ENCODE data around the gene CRISPLD2.

The CRISPLD2 gene

GRCh38 chr16:84893849-84894599 is 74.2 kb downstream of the CRISPLD2 start:
- no peak for TF ChIP-seq GATA3 (IDR thresholded peaks at IDR 0.05; ENCODE audit: low read depth, low read length)
- TF ChIP-seq GATA2 (IDR thresholded peaks at IDR 0.05; ENCODE audit: low read depth, low read length) = no peak

DNA sequence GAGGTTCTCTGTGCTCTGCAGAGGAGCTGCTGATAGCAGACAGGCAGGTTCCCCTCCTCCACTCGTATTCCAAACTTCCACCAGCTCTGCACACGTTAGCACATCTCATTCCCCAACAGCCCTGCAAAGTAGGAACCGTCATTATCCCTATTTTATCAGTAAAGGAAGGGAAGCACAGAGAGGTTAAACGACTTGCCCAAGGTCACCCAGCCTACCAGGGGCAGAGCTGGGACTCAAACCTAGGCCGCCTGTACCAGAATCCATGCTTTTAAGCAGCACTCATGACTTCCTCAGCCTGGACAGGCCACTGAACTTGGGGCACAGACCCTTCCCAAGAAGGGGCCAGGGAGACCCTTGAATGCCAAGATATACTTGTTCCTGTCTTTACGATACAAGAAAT is 75.2 kb downstream of the CRISPLD2 start:
- TF ChIP-seq GATA2 (IDR thresholded peaks at IDR 0.05; ENCODE audit: low read depth, low read length) (no peak), GATA3 (IDR thresholded peaks at IDR 0.05; ENCODE audit: low read depth, low read length) (no peak)

GRCh38 chr16:84896847-84897246 is 77.1 kb downstream of the CRISPLD2 start:
- TF ChIP-seq GATA2 (IDR thresholded peaks at IDR 0.05; ENCODE audit: low read depth, low read length) = no peak
- no peak for TF ChIP-seq GATA3 (IDR thresholded peaks at IDR 0.05; ENCODE audit: low read depth, low read length)

DNA sequence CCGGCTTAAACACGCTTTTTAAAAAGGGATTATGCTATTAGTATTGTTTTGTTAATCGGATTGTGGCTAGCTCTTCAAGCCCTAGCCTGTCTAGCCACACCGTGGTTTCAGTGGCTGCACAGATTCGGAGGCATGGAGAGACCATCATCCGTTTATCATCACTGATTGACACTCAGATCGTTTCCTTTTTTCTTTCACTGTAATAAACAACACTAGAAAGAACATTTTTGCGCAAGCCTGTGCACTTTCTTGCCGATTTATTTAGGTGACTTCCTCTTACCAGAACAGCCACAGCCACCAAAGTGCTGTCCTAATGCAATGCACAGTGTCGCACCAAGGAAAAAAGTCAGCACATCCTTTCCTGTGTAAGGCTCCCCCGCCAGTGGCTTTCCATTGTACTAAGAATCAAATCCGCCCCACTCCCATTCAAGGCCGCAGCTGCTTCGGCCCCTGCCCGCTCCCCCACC is 78.2 kb downstream of the CRISPLD2 start:
- TF ChIP-seq GATA3 (IDR thresholded peaks at IDR 0.05; ENCODE audit: low read depth, low read length) (no peak), GATA2 (IDR thresholded peaks at IDR 0.05; ENCODE audit: low read depth, low read length) (no peak)

DNA sequence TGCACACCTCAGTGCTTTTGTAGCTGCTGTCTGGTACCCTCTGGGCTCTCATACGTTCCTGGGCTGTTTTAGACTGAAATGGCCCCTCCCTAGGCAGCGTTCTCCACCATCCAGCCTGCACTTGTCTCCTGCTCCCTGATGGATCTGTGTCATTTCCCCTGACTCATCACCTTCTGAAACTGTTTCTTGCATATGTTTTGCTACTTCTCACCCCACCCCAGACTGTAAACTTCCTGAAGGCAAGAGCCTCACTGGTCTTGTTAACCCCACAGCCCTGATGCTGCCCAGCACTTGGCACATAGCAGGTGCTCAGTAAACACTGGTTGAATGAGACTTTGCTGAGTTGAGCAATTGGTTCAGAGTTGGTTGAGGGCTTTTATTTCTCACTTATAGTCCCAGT is 78.7 kb downstream of the CRISPLD2 start:
- no peak for TF ChIP-seq GATA2 (IDR thresholded peaks at IDR 0.05; ENCODE audit: low read depth, low read length)
- TF ChIP-seq GATA3 (IDR thresholded peaks at IDR 0.05; ENCODE audit: low read depth, low read length) = no peak

GRCh38 chr16:84899414-84899813 is 79.6 kb downstream of the CRISPLD2 start:
- TF ChIP-seq GATA3 (IDR thresholded peaks at IDR 0.05; ENCODE audit: low read depth, low read length) (no peak), GATA2 (IDR thresholded peaks at IDR 0.05; ENCODE audit: low read depth, low read length) (no peak)

DNA sequence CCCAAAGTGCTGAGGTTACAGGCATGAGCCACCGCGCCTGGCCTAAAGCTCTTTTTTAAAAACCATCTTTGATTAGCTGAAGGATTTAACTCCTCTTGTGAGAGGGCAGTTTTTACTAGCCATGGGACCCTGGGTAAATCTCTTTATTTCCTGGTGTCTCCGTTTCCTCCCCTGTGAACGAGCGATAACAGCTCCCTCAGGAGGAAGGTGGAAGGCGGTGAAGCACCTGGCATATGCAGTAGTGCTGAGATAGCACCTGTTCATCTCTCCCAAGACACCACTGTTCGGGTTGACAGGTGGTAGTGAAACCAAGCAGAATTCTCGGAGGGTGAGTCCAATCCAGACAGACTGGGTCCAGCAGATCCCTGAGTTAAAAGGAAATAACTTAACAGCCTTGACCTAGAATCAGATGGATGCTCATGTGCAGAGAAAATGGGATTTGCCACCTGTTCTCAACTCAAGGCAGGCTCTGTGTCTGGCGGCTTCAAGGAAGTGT is 86.2 kb downstream of the CRISPLD2 start:
- TF ChIP-seq GATA3 (IDR thresholded peaks at IDR 0.05; ENCODE audit: low read depth, low read length) = no peak
- no peak for TF ChIP-seq GATA2 (IDR thresholded peaks at IDR 0.05; ENCODE audit: low read depth, low read length)

DNA sequence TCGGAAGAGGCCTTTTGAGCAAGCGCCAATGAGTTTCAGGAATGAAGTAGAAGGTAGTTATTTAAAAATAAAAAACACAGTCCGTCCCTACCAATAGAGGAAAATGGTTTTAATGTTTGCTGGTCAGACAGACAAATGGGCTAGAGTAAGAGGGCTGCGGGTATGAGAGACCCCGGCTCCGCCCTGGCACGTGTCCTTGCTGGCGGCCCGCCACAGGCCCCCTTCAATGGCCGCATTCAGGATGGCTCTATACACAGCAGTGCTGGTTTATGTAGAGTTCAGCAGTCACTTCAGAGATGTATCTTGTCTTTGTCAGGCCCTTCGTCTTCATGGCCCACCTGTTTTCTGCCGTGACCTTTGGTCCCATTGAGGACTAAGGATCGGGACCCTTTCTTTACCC is 87.3 kb downstream of the CRISPLD2 start:
- no peak for TF ChIP-seq GATA2 (IDR thresholded peaks at IDR 0.05; ENCODE audit: low read depth, low read length)
- no peak for TF ChIP-seq GATA3 (IDR thresholded peaks at IDR 0.05; ENCODE audit: low read depth, low read length)

- TF ChIP-seq GATA3 (IDR thresholded peaks at IDR 0.05; ENCODE audit: low read depth, low read length) (no peak), GATA2 (IDR thresholded peaks at IDR 0.05; ENCODE audit: low read depth, low read length) (no peak)
These were observed 87.8 kb downstream of the CRISPLD2 start for GRCh38 chr16:84907575-84907974.

DNA sequence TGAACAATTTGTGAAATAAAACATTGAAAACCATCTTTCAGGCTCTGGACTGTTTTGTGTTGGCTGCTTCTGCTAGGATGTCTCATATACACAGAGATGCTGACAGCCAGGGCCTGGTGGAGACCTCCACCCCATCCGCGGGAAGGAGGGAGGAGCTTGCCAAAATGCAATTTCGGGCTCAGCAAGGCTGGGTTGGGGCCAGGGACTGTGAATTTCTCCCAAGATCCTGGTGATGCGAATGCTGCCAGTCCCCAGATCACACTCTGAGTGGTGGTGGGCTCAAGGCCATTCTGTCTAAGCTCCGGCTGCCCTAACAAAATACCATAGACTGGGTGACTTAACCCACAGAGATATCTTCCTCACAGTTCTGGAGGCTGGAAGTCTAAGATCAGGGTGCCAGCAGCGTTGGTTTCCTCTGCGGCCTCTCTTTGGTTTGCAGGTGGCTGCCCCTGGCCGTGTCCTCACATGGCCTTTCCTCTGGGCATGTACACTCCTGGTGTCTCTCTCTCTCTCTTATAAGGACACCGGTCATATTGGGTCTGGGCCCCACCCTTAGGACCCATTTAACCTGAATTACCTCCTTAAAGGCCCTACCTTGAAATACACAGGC is 89.8 kb downstream of the CRISPLD2 start:
- TF ChIP-seq GATA3 (IDR thresholded peaks at IDR 0.05; ENCODE audit: low read depth, low read length) (no peak), GATA2 (IDR thresholded peaks at IDR 0.05; ENCODE audit: low read depth, low read length) (no peak)

DNA sequence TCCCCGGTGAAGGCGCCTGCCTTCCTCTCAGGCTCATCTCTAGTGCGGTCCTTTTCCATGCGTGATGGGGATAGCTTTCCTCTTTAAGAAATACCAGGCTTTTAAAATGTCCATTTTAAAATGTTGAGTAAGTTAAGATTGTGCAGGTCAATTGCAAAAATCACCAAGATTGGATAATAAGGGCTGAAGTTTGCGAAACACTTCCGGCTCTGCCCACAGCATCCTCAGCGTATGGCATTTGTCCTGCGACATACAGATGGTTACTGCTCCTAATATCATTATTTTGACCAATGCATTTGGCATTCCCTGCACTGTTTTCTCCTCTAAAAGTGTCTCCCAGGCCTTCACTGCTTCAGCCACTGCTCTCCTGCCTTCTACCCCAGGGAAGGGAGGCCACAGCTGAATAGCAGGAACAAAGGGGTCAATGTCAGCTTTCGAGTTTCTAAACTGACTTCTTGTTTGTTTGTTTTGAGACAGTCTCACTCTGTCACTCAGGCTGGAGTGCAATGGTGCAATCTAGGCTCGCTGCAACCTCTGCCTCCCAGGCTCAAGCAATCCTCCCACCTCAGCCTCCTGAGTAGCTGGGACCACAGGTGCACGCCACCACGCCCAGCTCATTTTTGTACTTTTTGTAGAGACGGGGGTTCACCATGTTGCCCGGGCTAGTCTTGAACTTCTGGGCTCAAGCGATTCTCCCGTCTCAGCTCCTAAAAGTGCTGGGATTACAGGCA is 91.9 kb downstream of the CRISPLD2 start:
- TF ChIP-seq GATA2 (IDR thresholded peaks at IDR 0.05; ENCODE audit: low read depth, low read length) (no peak), GATA3 (IDR thresholded peaks at IDR 0.05; ENCODE audit: low read depth, low read length) (no peak)

- peak; percentile 92 for TF ChIP-seq GATA2 (IDR thresholded peaks at IDR 0.05; ENCODE audit: low read depth, low read length)
- no peak; the same call in 1 of the 2 replicates for TF ChIP-seq GATA3 (IDR thresholded peaks at IDR 0.05; ENCODE audit: low read depth, low read length)
These were observed 93.5 kb downstream of the CRISPLD2 start for GRCh38 chr16:84913315-84913714.

- no peak for TF ChIP-seq GATA3 (IDR thresholded peaks at IDR 0.05; ENCODE audit: low read depth, low read length)
- no peak for TF ChIP-seq GATA2 (IDR thresholded peaks at IDR 0.05; ENCODE audit: low read depth, low read length)
These were observed 94.5 kb downstream of the CRISPLD2 start for GRCh38 chr16:84914273-84914672.

GRCh38 chr16:84916178-84916577 is 96.4 kb downstream of the CRISPLD2 start:
- no peak for TF ChIP-seq GATA3 (IDR thresholded peaks at IDR 0.05; ENCODE audit: low read depth, low read length)
- TF ChIP-seq GATA2 (IDR thresholded peaks at IDR 0.05; ENCODE audit: low read depth, low read length) = no peak
